22Rv1 (cell line): ENCODE data around the gene FBXO17.
"Not testable (repeated sequence)": the region's sequence is repeated elsewhere in the genome, so short reads cannot be mapped to it uniquely, and the experiment has no call there.

Experiments
- H3K27ac ChIP-seq: fragments of 450-650 bp; 2 replicates; pipeline ENCODE4 v1.5.1; 2017
- ZFX ChIP-seq: fragments of 450-650 bp; IDR thresholded peaks from 2 replicates; pipeline ENCODE4 v1.6.1; 2017; ENCODE audit warnings: antibody characterized with exemption, borderline replicate concordance
- TF ChIP-seq, protein P1 (sequence below): fragments of 450-650 bp; IDR thresholded peaks from 2 replicates; pipeline ENCODE4 v1.5.1; 2017; ENCODE audit warnings: mild to moderate bottlenecking

Gene FBXO17

DNA sequence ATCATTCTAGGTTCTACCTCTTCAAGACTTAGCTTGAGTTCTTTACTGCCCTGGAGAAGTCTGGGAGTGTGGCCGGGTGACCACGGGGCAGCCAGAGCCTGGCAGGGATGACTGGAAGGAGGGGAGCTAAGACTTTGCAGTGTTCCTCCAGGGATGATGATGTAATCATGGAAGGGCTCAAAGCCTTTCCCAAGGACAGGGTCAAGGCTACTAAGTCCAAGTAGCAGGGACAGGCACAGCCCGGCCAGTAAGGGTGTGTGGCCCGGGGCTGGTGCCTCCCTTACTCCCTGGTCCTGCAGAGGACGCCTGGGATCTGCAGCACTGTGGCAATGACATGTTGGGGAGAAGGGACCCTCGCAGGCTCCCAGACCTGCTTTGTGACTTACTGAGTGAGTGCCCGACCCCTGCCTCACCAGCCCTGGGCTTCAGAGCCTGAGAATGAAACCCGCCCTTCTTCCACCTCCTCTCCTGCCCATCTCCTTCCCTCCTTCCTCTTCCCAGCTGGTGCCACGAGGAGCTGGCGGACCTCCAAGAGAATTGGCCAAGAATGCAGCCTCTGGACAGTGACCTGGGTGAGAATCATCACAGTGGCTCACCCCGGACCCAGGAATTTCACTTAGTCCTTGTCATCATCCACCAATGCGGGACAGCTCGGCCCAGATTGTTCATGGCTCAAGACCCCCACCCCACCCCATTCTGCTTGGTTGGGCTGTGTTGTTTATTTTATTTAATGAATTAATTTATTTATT lies 15.6 kb upstream of the FBXO17 start:
- no peak for TF ChIP-seq ZFX
- TF ChIP-seq, protein P1, sequence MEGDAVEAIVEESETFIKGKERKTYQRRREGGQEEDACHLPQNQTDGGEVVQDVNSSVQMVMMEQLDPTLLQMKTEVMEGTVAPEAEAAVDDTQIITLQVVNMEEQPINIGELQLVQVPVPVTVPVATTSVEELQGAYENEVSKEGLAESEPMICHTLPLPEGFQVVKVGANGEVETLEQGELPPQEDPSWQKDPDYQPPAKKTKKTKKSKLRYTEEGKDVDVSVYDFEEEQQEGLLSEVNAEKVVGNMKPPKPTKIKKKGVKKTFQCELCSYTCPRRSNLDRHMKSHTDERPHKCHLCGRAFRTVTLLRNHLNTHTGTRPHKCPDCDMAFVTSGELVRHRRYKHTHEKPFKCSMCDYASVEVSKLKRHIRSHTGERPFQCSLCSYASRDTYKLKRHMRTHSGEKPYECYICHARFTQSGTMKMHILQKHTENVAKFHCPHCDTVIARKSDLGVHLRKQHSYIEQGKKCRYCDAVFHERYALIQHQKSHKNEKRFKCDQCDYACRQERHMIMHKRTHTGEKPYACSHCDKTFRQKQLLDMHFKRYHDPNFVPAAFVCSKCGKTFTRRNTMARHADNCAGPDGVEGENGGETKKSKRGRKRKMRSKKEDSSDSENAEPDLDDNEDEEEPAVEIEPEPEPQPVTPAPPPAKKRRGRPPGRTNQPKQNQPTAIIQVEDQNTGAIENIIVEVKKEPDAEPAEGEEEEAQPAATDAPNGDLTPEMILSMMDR, result no peak
- no peak overlapping the region for H3K27ac ChIP-seq

GRCh38 chr19:38989614-38990013 lies 14.1 kb upstream of the FBXO17 start:
- not testable (repeated sequence) for H3K27ac ChIP-seq

- no peak for TF ChIP-seq ZFX
- TF ChIP-seq, protein P1, result no peak
- H3K27ac ChIP-seq, result no peak overlapping the region
These were observed 13.6 kb upstream of the FBXO17 start for GRCh38 chr19:38989066-38989605.

DNA sequence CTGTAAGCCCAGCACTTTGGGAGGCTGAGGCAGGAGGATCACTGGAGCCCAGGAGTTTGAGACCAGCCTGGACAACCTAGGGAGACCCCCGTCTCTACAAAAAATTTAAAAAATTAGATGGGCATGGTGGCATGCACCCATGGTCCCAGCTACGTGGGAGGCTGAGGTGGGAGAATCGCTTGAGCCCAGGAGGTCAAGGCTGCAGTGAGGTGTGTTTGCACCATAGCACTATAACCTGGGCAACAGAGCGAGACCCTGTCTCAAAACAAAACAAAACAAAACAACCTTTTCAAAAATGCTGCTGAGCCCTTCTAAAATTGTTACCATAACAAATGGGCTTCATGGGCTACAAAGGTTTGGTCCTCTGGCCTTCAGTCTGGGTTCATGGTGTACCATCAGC lies 13.1 kb upstream of the FBXO17 start:
- H3K27ac ChIP-seq, result not testable (repeated sequence)

- not testable (repeated sequence) for H3K27ac ChIP-seq
These were observed 12.2 kb upstream of the FBXO17 start for GRCh38 chr19:38987745-38988144.

DNA sequence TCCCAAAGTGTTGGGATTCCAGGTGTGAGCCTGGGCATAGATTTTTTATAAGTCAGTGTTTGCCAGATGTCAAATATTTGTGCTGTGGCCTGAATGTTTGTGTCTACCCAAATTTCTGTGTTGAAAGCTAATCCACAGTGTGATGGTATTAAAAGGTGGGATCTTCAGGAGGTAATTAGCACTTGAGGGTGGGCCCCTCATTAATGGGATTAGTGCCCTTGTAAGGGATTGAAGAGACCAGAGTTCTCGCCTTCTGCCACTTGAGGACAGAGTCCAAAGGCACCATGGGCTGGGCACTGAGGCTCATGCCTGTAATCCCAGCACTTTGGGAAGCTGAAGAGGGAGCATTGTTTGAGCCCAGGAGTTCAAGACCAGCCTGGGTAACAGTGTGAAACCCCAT lies 9.7 kb upstream of the FBXO17 start:
- TF ChIP-seq, protein P1, result no peak
- TF ChIP-seq ZFX, result no peak
- no peak overlapping the region for H3K27ac ChIP-seq

GRCh38 chr19:38980583-38981374 lies 5.2 kb upstream of the FBXO17 start:
- TF ChIP-seq, protein P1, result no peak
- TF ChIP-seq ZFX, result no peak
- no peak overlapping the region for H3K27ac ChIP-seq

DNA sequence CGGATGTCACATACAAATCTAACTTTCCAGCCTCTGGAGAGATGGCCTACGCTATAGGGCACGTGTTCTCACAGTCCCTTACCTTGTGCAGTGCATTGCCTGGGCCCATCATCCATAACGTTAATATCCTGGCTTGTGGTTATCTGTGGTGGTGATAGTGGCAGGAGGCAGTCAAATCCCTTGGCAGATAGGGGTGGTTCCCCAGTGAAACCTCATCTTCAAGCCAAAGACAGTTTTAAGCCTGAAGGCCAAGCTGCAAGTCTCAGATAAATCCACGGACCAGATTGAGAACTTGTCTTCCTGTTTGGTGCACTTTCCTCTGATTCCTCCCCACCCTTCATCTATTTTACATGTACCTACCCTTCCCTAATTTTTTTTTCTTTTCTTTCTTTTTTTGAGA lies 4.3 kb upstream of the FBXO17 start:
- no peak overlapping the region for H3K27ac ChIP-seq
- TF ChIP-seq ZFX, result no peak
- TF ChIP-seq, protein P1, result no peak

DNA sequence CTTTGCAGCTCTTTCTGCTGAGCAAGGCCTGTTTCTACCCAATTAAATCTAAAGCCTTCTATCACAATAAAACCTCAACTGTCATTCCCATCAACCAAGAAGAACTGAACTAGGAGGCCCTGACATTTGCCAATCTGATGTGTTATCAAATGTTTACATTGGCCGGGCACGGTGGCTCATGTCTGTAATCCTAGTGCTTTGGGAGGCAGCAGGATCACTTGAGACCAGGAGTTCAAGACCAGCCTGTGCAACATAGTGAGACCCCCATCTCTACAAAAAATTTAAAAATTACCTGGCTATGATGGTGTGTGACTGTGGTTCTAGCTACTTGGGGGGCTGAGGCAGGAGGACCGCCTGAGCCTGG lies 2.8 kb upstream of the FBXO17 start:
- no peak overlapping the region for H3K27ac ChIP-seq
- no peak for TF ChIP-seq ZFX
- TF ChIP-seq, protein P1, result no peak
